ENCODE data around the gene TBX4.

TBX4 gene

DNA sequence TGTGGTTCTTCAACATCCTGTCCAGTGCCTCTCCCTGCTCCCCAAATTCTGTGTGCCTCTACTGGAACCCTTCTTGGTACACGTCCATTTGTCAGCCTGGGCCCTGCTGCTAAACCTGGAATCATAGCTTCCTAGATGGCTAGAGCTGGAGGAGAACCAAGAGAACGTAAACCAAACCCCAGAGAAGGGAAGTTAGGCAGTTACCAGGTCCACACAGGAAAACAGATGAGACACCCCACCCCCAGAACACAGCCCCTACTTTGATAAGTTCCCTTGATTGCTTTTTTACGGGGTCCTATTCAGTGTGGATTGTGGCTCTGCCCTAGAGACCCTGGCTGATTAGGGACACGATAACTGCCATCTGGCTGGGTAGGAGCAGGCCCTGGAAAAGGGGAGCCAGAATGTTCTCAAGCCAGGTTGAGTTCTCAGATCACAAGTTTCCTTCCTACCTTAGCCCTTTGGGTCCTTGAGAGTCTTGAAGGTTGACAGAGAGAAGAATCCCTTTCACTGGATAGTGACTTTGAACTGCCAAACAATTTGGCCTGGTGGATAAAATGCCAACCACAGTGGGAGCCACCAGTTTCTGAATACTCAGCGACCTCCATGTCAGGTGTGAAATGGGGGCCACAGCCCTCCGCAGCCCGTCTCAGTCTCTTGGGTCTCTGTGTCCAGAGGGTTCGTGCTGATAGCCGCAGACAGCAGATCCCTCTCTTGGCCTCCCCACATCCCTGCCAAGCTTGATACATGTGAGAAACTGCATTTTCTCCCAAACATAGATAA, 7.9 kb downstream of the TBX4 start:
- Mint-ChIP-seq H3K27ac (no peak overlapping the region), H3K9me3 (no peaks in the 10 kb centered on the region), H3K4me1 (ENCODE audit: low read depth) (peaks cover 6% of the 10 kb centered on the region), H3K36me3 (ENCODE audit: low read depth) (peaks cover 2% of the 10 kb centered on the region), H3K4me3 (no peak overlapping the region), H3K27me3 (ENCODE audit: low read depth) (peaks cover 82% of the 10 kb centered on the region)

GRCh38 chr17:61460796-61461585, 8.8 kb downstream of the TBX4 start:
- Mint-ChIP-seq H3K9me3 (no peaks in the 10 kb centered on the region), H3K4me3 (no peak overlapping the region), H3K4me1 (ENCODE audit: low read depth) (peaks cover 6% of the 10 kb centered on the region), H3K27ac (no peak overlapping the region), H3K36me3 (ENCODE audit: low read depth) (peaks cover 2% of the 10 kb centered on the region), H3K27me3 (ENCODE audit: low read depth) (peaks cover 78% of the 10 kb centered on the region)

DNA sequence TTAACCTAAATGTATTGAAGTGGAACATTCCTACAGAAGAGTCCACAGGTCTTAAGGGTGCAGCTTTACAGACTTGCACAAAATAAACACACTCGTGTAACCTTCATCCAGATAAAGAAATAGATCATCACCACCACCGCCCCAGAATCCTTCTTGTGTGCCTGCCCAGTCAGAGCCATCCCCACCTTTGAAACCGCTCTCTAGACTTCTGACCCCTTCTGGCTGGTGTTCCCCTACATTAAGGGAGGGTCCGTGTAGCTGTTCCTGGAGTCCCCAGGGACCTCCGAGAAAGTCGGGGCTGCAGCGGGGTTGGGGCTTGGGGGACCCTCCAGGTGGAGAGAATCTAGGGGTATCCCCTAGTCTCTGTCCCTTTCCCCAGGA, 9.4 kb downstream of the TBX4 start:
- Mint-ChIP-seq H3K9me3 (no peaks in the 10 kb centered on the region), H3K27ac (no peak overlapping the region), H3K4me3 (no peak overlapping the region), H3K36me3 (ENCODE audit: low read depth) (peaks cover 2% of the 10 kb centered on the region), H3K4me1 (ENCODE audit: low read depth) (peaks cover 6% of the 10 kb centered on the region), H3K27me3 (ENCODE audit: low read depth) (peaks cover 80% of the 10 kb centered on the region)

DNA sequence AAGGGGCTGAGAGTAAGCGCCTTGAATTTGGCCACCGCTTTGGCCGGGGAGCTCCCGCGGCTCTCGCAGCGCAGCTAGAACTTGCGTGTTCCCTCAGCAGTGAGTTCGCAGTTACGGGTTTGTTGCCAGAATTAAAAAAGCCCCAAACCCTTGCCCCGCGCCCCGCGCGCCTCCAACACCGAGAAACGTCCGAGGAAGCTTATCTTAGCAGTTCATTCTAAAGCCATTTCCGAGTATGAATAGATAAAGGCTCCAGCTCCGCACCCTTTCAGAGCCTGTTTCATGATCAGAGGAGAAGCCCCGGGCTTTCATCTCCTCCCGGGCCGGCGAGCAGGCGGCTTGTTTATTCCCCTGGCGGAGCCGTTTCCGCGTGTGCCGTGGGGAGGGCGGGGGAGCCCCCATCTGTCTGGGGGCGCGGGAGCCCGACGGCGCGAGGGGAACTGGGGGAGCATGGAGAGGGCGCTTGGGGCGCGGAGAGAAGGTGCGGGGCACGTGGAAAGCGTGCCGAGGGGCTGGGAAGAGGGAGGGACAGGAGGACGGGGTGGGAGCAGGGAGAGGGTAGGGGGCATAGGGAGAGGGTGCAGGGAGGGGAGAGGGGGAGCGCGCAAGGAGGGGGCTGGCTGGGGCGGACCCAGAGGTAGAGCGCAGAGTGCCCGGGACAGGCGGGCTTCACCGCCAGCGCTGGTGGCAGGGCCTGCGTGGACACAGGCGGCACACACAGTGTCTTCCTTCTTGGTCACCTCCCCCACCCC, 9.9 kb downstream of the TBX4 start:
- Mint-ChIP-seq H3K27ac (no peak overlapping the region), H3K4me1 (ENCODE audit: low read depth) (peaks cover 5% of the 10 kb centered on the region), H3K27me3 (ENCODE audit: low read depth) (peaks cover 74% of the 10 kb centered on the region), H3K4me3 (no peak overlapping the region), H3K9me3 (no peaks in the 10 kb centered on the region), H3K36me3 (ENCODE audit: low read depth) (peaks cover 2% of the 10 kb centered on the region)

- no peak overlapping the region for H3K27ac Mint-ChIP-seq
- H3K9me3 Mint-ChIP-seq, result no peaks in the 10 kb centered on the region
- H3K4me3 Mint-ChIP-seq, result no peak overlapping the region
- no peaks in the 10 kb centered on the region for H3K36me3 Mint-ChIP-seq (ENCODE audit: low read depth)
- peaks cover 68% of the 10 kb centered on the region for H3K27me3 Mint-ChIP-seq (ENCODE audit: low read depth)
- peaks cover 2% of the 10 kb centered on the region for H3K4me1 Mint-ChIP-seq (ENCODE audit: low read depth)
Measured at GRCh38 chr17:61462719-61463315, 10.6 kb downstream of the TBX4 start.

- Mint-ChIP-seq H3K4me1 (ENCODE audit: low read depth) (peaks cover 2% of the 10 kb centered on the region), H3K27me3 (ENCODE audit: low read depth) (peaks cover 60% of the 10 kb centered on the region), H3K27ac (no peak overlapping the region), H3K36me3 (ENCODE audit: low read depth) (no peaks in the 10 kb centered on the region), H3K9me3 (no peaks in the 10 kb centered on the region), H3K4me3 (no peak overlapping the region)
Measured at GRCh38 chr17:61463316-61464129, 11.3 kb downstream of the TBX4 start.

GRCh38 chr17:61464130-61464842, 12.1 kb downstream of the TBX4 start:
- Mint-ChIP-seq H3K4me3 (no peak overlapping the region), H3K9me3 (no peaks in the 10 kb centered on the region), H3K27me3 (ENCODE audit: low read depth) (peaks cover 53% of the 10 kb centered on the region), H3K4me1 (ENCODE audit: low read depth) (peaks cover 2% of the 10 kb centered on the region), H3K27ac (no peak overlapping the region), H3K36me3 (ENCODE audit: low read depth) (no peaks in the 10 kb centered on the region)

GRCh38 chr17:61464843-61465180, 12.6 kb downstream of the TBX4 start:
- peaks cover 48% of the 10 kb centered on the region for H3K27me3 Mint-ChIP-seq (ENCODE audit: low read depth)
- peaks cover 2% of the 10 kb centered on the region for H3K4me1 Mint-ChIP-seq (ENCODE audit: low read depth)
- H3K27ac Mint-ChIP-seq, result no peak overlapping the region
- H3K4me3 Mint-ChIP-seq, result no peak overlapping the region
- H3K9me3 Mint-ChIP-seq, result no peaks in the 10 kb centered on the region
- no peaks in the 10 kb centered on the region for H3K36me3 Mint-ChIP-seq (ENCODE audit: low read depth)

DNA sequence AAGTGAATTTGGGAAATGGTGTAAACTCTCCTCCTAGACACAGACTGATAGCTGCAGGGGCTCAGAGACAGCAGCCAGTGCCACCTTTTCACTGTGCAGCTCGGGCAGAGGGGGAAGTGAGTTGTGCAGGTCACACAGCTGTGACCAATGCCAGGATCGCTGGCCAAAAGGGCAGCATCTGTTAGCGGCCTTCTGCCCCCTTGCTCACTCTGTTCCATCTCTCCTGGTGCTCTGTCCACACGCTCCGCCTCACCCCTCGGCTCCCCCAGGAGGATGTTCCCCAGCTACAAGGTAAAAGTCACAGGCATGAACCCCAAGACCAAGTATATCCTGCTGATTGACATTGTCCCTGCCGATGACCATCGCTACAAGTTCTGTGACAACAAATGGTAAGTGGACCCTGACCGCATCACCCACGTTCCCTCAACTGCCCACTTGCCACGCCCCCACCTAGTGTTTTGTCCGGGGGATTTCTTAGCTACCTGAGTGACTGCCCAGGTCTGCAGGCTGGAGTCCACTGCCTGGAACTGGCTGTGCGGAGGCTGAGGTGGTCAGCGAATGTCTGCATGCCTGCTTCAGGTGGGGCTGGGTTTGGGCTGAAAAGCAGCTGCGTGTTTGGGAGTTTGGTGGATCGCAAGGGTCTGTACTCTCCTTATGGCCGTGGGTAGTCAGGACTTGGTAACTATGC, 13.5 kb downstream of the TBX4 start:
- H3K9me3 Mint-ChIP-seq, result no peaks in the 10 kb centered on the region
- peaks cover 39% of the 10 kb centered on the region for H3K27me3 Mint-ChIP-seq (ENCODE audit: low read depth)
- no peak overlapping the region for H3K27ac Mint-ChIP-seq
- H3K4me3 Mint-ChIP-seq, result no peak overlapping the region
- peaks cover 2% of the 10 kb centered on the region for H3K4me1 Mint-ChIP-seq (ENCODE audit: low read depth)
- no peaks in the 10 kb centered on the region for H3K36me3 Mint-ChIP-seq (ENCODE audit: low read depth)

DNA sequence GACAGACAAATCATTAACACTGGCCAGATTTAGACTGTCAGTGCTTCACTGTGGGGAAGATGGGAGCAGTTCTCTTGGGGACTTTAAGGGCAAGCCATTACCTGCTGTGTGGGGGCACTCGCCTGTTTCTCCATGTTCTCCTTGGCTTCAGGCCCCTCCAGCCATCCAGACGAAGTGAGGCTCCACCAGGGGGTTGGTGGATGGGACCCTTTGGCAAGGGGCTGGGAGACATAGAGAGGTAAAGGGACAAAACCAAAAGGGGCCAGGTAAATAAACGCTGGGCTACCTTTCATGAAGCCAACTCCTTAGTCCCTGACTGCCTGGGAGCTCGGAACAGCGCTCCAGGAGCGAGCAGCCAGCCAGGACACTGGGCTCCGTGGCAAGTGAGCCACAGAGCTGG, 14.0 kb downstream of the TBX4 start:
- Mint-ChIP-seq H3K9me3 (no peaks in the 10 kb centered on the region), H3K4me1 (ENCODE audit: low read depth) (peaks cover 2% of the 10 kb centered on the region), H3K36me3 (ENCODE audit: low read depth) (no peaks in the 10 kb centered on the region), H3K27ac (no peak overlapping the region), H3K27me3 (ENCODE audit: low read depth) (peaks cover 33% of the 10 kb centered on the region), H3K4me3 (no peak overlapping the region)

- Mint-ChIP-seq H3K4me3 (no peak overlapping the region), H3K27me3 (ENCODE audit: low read depth) (peaks cover 23% of the 10 kb centered on the region), H3K27ac (no peak overlapping the region), H3K9me3 (no peaks in the 10 kb centered on the region), H3K4me1 (ENCODE audit: low read depth) (peaks cover under 1% of the 10 kb centered on the region), H3K36me3 (ENCODE audit: low read depth) (no peaks in the 10 kb centered on the region)
Measured at GRCh38 chr17:61467416-61468262, 15.4 kb downstream of the TBX4 start.

DNA sequence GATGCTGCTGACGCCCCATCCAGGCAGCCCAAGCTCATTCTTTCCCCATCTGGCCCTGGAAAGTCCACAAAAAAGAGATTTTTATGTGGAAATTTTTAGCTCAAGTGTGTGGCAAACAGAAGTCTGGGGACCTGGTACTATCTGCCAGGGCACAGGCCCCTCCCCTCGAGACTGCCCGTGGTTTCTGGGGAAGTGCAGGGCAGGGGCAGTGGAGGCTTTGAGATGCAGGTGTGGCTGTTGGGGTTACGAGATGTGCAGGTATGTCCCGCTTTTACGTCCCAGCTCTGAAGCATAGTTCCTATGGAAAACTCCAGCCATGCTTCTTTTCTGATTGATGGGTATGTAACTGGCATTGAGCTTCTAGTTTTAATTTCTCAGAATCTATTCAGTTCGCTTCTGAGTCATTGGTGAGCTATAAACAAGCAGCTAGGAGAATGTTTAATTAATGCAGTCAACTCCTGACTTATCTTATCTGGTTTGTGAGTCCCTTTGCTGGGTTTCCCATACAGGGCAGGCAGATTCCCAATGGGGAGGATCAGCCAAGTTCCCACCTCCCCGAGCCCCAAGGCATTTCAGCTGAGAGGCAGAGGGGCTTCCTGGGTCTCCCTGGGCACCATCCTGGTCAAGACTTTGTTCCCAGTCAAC, 16.2 kb downstream of the TBX4 start:
- no peaks in the 10 kb centered on the region for H3K36me3 Mint-ChIP-seq (ENCODE audit: low read depth)
- no peak overlapping the region for H3K4me3 Mint-ChIP-seq
- no peaks in the 10 kb centered on the region for H3K9me3 Mint-ChIP-seq
- H3K27me3 Mint-ChIP-seq (ENCODE audit: low read depth), result peaks cover 16% of the 10 kb centered on the region
- H3K4me1 Mint-ChIP-seq (ENCODE audit: low read depth), result no peaks in the 10 kb centered on the region
- H3K27ac Mint-ChIP-seq, result no peak overlapping the region

Data from T-helper 1 cell treated with Interleukin-12 subunit alpha and Interleukin-12 subunit beta and Interleukin-4 antibody, amounts not matched to agents 30 μg/mL and 1 μg/mL, for 36 hours (primary cell).